GM12892 (cell line): ENCODE data around the gene PLEKHA6.

Source experiments
- POLR2A ChIP-seq: IDR thresholded peaks from 2 replicates; pipeline ENCODE4 v1.6.1; 2011; ENCODE audit warnings: low read depth, low read length, control low read depth
- POLR2AphosphoS5 ChIP-seq: IDR thresholded peaks from 2 replicates; pipeline ENCODE4 v1.6.1; 2011; ENCODE audit warnings: low read depth, low read length, control low read depth

GRCh38 chr1:204319462-204319861, 40.3 kb downstream of the PLEKHA6 start:
- no peak for TF ChIP-seq POLR2A
- no peak for TF ChIP-seq POLR2AphosphoS5
